ENCODE results near the gene LRP1-AS.

Gene LRP1-AS

GRCh38 chr12:57099766-57100165 is 47.7 kb downstream of the LRP1-AS start:
- no peak for FAIRE-seq

GRCh38 chr12:57099047-57099714 is 48.2 kb downstream of the LRP1-AS start:
- FAIRE-seq (no peak), DNase-seq (ENCODE audit: low spot score) (no peak)

More at GRCh38 chr12:57099766-57100165, 47.7 kb downstream of the LRP1-AS start:
- no peak for DNase-seq (ENCODE audit: low spot score)

GRCh38 chr12:57098546-57098945 is 48.9 kb downstream of the LRP1-AS start:
- FAIRE-seq (no peak), DNase-seq (ENCODE audit: low spot score) (no peak)

GRCh38 chr12:57097554-57097835 is 49.9 kb downstream of the LRP1-AS start:
- no peak for DNase-seq (ENCODE audit: low spot score)
- no peak for FAIRE-seq

- DNase-seq (ENCODE audit: low spot score) (no peak), FAIRE-seq (no peak)
Observed at GRCh38 chr12:57096748-57097553, 50.5 kb downstream of the LRP1-AS start.

- no peak for DNase-seq (ENCODE audit: low spot score)
- FAIRE-seq, result no peak
Observed at GRCh38 chr12:57096099-57096572, 51.3 kb downstream of the LRP1-AS start.

- FAIRE-seq, result no peak
- DNase-seq (ENCODE audit: low spot score), result no peak
Observed at GRCh38 chr12:57095440-57095839, 52.0 kb downstream of the LRP1-AS start.
